Middle frontal gyrus (tissue), 1 donor: ENCODE measurements around the gene SAMD5.

Experiments used
- DNase-seq: peaks from one replicate; pipeline ENCODE4 v3.0.0-alpha.2; 2015; ENCODE audit warnings: low spot score; ENCODE audit errors: extremely low spot score

The SAMD5 gene

GRCh38 chr6:147508042-147508865, at the start of gene SAMD5:
Gene SAMD5 (plus strand): TSS chr6:147508690. CDS start chr6:147508929, 239 bp downstream.
- no peak for DNase-seq

- DNase-seq: no peak
Observed at GRCh38 chr6:147459780-147460179, 48.7 kb upstream of the SAMD5 start.

DNA sequence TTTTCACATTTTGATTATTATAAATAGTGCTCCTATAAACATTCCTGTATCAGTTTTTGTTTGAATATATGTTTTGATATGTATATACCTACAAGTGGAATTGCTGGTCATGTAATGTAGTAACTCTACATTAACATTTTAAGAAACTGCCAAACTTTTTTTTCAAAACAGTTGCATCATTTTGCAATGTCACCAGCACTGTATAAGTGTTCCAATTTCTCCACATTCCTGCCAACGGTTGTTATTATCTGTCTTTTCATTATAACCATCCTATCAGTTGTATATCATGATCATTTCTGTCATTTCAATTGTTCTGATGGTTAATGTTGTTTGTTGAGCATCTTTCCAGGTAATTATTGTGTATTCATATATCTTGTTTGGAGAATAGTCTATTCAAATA, 44.8 kb upstream of the SAMD5 start:
- DNase-seq: no peak

DNA sequence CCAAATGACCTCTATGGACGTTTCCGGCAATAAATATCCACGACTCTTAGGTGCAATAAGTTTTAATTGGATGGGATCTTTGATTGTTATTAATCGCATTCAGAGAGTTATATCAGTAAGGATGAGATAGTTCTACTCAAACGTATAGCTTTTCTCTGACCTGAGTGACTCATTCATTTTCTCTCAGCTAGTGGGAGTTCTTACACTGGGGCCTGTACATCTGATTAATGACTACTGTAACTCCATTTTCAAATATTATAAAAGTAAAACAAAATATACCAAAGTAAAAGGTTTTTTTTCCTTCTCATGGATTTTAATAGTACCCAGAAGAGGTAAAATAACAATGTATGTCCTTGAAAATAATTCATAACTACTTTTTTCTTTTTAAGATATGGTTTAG, 41.1 kb upstream of the SAMD5 start:
- no peak for DNase-seq

DNA sequence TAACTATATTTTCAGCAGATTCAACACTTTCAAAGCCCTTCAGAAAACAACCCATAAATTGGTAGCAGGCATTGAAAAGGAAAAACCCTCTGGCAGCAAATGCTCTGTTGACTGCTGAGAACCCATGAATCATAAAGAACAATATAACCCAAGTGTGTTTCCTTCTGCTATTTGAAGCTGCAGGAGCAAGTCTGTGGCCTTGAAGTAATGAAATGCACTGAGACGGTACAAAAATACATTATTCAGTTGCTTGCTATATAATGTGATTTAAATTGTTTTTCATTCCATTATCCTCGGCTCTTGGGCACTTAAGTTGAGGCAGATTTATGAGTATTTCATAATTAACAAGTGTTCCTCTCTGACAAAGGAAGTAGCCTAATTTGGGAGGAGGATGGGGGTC, 40.6 kb upstream of the SAMD5 start:
- no peak for DNase-seq

- DNase-seq: no peak
Observed at GRCh38 chr6:147468634-147469033, 39.9 kb upstream of the SAMD5 start.

GRCh38 chr6:147479857-147480256, 28.6 kb upstream of the SAMD5 start:
- no peak for DNase-seq

DNA sequence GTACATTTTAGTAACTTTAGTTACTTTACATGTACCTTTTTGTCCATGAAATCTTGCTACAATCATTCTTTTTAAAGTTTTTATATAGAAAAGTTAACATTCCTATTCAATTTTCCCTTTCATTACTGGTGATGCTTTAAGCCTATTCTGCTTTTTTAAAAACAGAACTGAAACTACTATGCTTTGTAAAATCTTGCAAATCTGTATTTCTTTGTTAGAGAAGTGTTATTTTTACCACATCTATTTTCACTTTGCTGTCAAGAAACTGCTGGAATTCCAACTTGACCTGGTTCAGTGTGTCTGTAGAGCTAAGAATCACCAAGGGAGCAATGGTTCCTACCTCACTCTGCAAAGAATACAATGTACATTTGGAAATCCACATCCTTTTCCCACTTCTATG, 21.8 kb upstream of the SAMD5 start:
- DNase-seq: no peak

DNA sequence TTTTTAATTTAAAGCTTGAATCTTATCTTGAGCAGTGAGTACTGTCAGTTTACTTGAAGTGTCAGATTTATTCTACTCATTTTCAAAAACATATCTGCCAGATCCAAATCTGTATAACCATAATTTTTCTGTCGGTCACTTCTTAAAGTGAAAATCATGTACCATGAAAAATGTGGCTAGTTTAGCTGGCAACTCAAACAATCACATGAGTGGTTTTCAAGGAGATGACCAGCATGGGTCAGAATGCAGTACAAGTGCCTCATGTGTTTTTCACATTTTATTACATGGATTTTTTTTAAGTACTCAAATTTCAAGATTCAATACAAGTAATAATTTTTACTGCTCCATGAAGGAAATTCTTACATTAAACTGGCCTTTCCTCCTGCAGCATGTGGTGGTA, 11.0 kb upstream of the SAMD5 start:
- no peak for DNase-seq

DNA sequence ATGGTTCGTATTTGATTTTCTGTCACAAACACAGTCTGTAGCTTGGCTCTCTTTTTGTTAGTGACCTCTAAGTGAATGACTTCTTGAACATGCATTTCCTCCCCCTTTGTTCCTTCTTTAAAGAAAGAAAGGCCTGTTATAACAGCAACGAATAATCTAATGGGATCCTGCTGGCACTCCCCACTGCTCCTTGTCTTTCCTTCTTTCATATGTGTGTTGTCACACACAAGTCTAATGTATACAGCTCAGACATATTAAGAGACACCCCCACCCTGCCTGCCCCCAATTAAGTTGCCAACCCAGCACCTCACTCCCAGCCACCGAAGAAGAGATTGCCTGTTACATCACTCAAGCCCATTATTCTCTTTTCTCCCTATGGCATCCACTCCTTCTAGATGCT, 4.9 kb upstream of the SAMD5 start:
- DNase-seq: no peak

DNA sequence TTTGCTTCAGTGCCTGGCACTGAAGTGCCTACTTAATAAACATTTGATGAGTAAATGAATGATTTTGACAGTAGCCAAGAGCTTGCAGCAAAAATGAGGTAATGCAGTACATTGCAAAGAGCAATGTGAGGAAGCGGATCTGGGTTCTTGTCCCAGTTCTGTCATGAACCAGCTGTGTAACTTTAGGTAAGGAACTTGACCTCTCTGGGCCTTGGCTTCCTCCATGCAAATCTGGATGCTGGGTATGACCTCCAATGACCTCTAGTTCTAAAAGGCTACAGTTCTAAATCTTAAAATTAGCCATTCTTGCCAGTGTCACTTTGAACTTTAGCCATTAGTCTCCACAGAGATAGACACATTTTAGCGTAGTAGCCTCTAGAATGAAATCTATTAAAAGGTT, 3.6 kb upstream of the SAMD5 start:
- no peak for DNase-seq

DNA sequence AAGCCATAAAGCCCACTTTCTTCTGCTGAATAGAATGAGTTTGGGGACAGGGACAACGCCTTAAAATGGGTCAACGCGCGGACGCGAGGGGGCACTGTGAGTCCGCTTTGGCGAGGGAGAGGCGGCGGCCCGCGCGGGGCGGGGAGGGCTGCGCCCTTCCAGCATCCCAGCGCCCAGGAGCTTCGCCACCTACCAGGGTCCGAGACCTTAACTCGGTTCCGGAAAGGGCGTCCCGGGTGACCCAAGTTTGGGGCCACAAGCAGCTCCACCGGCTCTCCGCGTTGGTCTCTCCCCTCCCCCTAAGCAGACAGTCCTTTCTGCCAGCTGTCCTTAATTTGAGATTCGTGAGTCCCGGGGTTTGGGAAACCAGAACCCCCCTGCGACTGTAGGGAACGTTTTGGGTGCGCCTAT, 1.8 kb upstream of the SAMD5 start:
- DNase-seq: no peak

GRCh38 chr6:147507162-147508041, 1.1 kb upstream of the SAMD5 start:
- no peak for DNase-seq

- DNase-seq: no peak
Observed at GRCh38 chr6:147508866-147509608, 547 bp downstream of the SAMD5 start.

- DNase-seq: no peak
Observed at GRCh38 chr6:147509891-147510290, 1.4 kb downstream of the SAMD5 start.

- DNase-seq: no peak
Observed at GRCh38 chr6:147510929-147511590, 2.6 kb downstream of the SAMD5 start.

DNA sequence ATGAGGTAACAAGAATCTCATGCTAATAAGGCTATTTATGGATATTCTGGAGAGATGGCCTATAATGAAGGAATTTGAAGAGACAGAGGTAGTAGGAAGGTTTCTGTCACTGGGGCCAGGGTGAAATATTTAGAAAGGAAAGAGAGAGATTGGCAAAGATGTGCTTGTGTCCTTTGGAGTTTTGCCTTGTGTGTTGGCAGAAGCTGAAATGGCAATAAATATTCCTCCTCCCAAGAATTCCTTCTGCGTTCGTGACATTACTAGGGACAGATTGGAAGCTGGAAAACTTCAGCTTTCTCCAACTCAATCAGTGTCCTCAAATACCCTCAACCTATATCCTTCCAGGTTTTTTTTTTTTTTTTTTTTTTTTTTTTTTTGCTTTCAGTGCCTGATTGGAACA, 6.3 kb downstream of the SAMD5 start:
- no peak for DNase-seq

DNA sequence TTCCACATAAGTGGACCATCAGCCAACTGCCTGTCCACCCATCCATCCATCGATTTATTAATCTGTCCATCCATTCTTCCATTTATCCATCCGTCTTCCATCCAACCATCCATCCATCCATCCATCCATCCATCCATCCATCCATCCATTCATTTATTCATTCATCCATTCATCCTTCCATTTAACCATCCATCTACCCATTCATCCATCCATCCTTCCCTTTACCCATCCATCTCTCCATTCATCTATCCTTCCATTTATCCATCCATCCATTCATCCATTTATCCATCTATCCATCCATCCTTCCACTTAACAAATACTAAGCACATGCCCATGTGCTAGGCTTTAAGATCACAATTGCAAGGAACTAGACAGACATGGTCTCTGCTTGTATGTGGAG, 6.8 kb downstream of the SAMD5 start:
- no peak for DNase-seq

GRCh38 chr6:147522597-147522996, 14.1 kb downstream of the SAMD5 start:
- DNase-seq: no peak

- no peak for DNase-seq
Observed at GRCh38 chr6:147525519-147526209, 17.2 kb downstream of the SAMD5 start.

GRCh38 chr6:147527197-147527596, 18.7 kb downstream of the SAMD5 start:
- DNase-seq: no peak
